ENCODE data around the gene CAMK2N1.

Gene CAMK2N1

GRCh38 chr1:20474333-20474975 lies 11.6 kb downstream of the CAMK2N1 start:
- H3K27ac ChIP-seq (ENCODE audit: low read depth, low read length), result no peak overlapping the region
- H3K27me3 ChIP-seq (ENCODE audit: low read length), result no peaks in the 10 kb centered on the region
- H3K9me2 ChIP-seq (replicated peaks; ENCODE audit: insufficient read depth, low read length), result no peaks in the 10 kb centered on the region
- no peak overlapping the region for H2AFZ ChIP-seq (ENCODE audit: low read depth, low read length, severe bottlenecking)
- H3K9me3 ChIP-seq (ENCODE audit: insufficient read depth, low read length), result no peaks in the 10 kb centered on the region
- H3F3A ChIP-seq (ENCODE audit: insufficient read depth), result no peaks in the 10 kb centered on the region
- H3K36me3 ChIP-seq (ENCODE audit: low read length), result no peaks in the 10 kb centered on the region
- no peaks in the 10 kb centered on the region for H3K79me2 ChIP-seq (ENCODE audit: insufficient read depth, low read length)
- H3K9ac ChIP-seq (ENCODE audit: low read length), result no peak overlapping the region
- H3K4me3 ChIP-seq (ENCODE audit: insufficient read depth, low read length, poor library complexity, severe bottlenecking), result no peak overlapping the region
- no peak overlapping the region for H3K4me2 ChIP-seq (ENCODE audit: low read depth, low read length, poor library complexity, severe bottlenecking)
- TF ChIP-seq CTCF (IDR thresholded peaks at IDR 0.05; ENCODE audit: insufficient read depth, low read length, poor library complexity, severe bottlenecking) (no peak), EZH2phosphoT487 (conservative IDR thresholded peaks at IDR 0.05; ENCODE audit: low read length) (no peak)
- no peaks in the 10 kb centered on the region for H4K20me1 ChIP-seq (ENCODE audit: low read depth, low read length)

- H3K27ac ChIP-seq (ENCODE audit: low read depth, low read length), result no peak overlapping the region
- no peaks in the 10 kb centered on the region for H3K79me2 ChIP-seq (ENCODE audit: insufficient read depth, low read length)
- no peak overlapping the region for H3K4me2 ChIP-seq (ENCODE audit: low read depth, low read length, poor library complexity, severe bottlenecking)
- H4K20me1 ChIP-seq (ENCODE audit: low read depth, low read length), result no peaks in the 10 kb centered on the region
- no peak overlapping the region for H3K9ac ChIP-seq (ENCODE audit: low read length)
- H3K27me3 ChIP-seq (ENCODE audit: low read length), result no peaks in the 10 kb centered on the region
- no peak overlapping the region for H2AFZ ChIP-seq (ENCODE audit: low read depth, low read length, severe bottlenecking)
- TF ChIP-seq EZH2phosphoT487 (conservative IDR thresholded peaks at IDR 0.05; ENCODE audit: low read length), result no peak
- no peak for TF ChIP-seq CTCF (IDR thresholded peaks at IDR 0.05; ENCODE audit: insufficient read depth, low read length, poor library complexity, severe bottlenecking)
- no peak overlapping the region for H3K4me3 ChIP-seq (ENCODE audit: insufficient read depth, low read length, poor library complexity, severe bottlenecking)
- no peaks in the 10 kb centered on the region for H3K9me3 ChIP-seq (ENCODE audit: insufficient read depth, low read length)
- H3K36me3 ChIP-seq (ENCODE audit: low read length), result no peaks in the 10 kb centered on the region
- H3F3A ChIP-seq (ENCODE audit: insufficient read depth), result no peaks in the 10 kb centered on the region
- no peaks in the 10 kb centered on the region for H3K9me2 ChIP-seq (replicated peaks; ENCODE audit: insufficient read depth, low read length)
Measured at GRCh38 chr1:20473894-20474293, 12.1 kb downstream of the CAMK2N1 start.

GRCh38 chr1:20472860-20473711 lies 12.9 kb downstream of the CAMK2N1 start:
- no peak overlapping the region for H3K4me3 ChIP-seq (ENCODE audit: insufficient read depth, low read length, poor library complexity, severe bottlenecking)
- H4K20me1 ChIP-seq (ENCODE audit: low read depth, low read length), result no peaks in the 10 kb centered on the region
- H3K9me3 ChIP-seq (ENCODE audit: insufficient read depth, low read length), result no peaks in the 10 kb centered on the region
- no peak overlapping the region for H3K4me2 ChIP-seq (ENCODE audit: low read depth, low read length, poor library complexity, severe bottlenecking)
- no peaks in the 10 kb centered on the region for H3K79me2 ChIP-seq (ENCODE audit: insufficient read depth, low read length)
- H3K36me3 ChIP-seq (ENCODE audit: low read length), result no peaks in the 10 kb centered on the region
- H3K27me3 ChIP-seq (ENCODE audit: low read length), result no peaks in the 10 kb centered on the region
- H3K27ac ChIP-seq (ENCODE audit: low read depth, low read length), result no peak overlapping the region
- no peaks in the 10 kb centered on the region for H3K9me2 ChIP-seq (replicated peaks; ENCODE audit: insufficient read depth, low read length)
- H2AFZ ChIP-seq (ENCODE audit: low read depth, low read length, severe bottlenecking), result peak overlapping the region; percentile 43
- no peaks in the 10 kb centered on the region for H3F3A ChIP-seq (ENCODE audit: insufficient read depth)
- no peak for TF ChIP-seq EZH2phosphoT487 (conservative IDR thresholded peaks at IDR 0.05; ENCODE audit: low read length)
- TF ChIP-seq CTCF (IDR thresholded peaks at IDR 0.05; ENCODE audit: insufficient read depth, low read length, poor library complexity, severe bottlenecking), result no peak
- H3K9ac ChIP-seq (ENCODE audit: low read length), result no peak overlapping the region

Data from SU-DHL-6 (cell line).